22Rv1 (cell line): ENCODE measurements around the gene RNF182.
A peak's percentile ranks its signal among the peaks of the same experiment; 100 is the strongest.

Experiments
- H3K27ac ChIP-seq: fragments of 450-650 bp; 2 replicates; pipeline ENCODE4 v1.5.1; 2017
- CTCF ChIP-seq: fragments of 450-650 bp; IDR thresholded peaks from 2 replicates; pipeline ENCODE4 v1.5.1; 2017; ENCODE audit warnings: mild to moderate bottlenecking
- ZFX ChIP-seq: fragments of 450-650 bp; IDR thresholded peaks from 2 replicates; pipeline ENCODE4 v1.6.1; 2017; ENCODE audit warnings: antibody characterized with exemption, borderline replicate concordance

RNF182 gene

GRCh38 chr6:13886949-13887348 is 37.8 kb upstream of the RNF182 start:
- TF ChIP-seq CTCF, result no peak
- no peak for TF ChIP-seq ZFX
- H3K27ac ChIP-seq, result no peak overlapping the region

- H3K27ac ChIP-seq, result no peak overlapping the region
- TF ChIP-seq ZFX (no peak), CTCF (no peak)
Observed at GRCh38 chr6:13892017-13892645, 32.6 kb upstream of the RNF182 start.

GRCh38 chr6:13902922-13903321 is 21.8 kb upstream of the RNF182 start:
- TF ChIP-seq ZFX, result no peak
- TF ChIP-seq CTCF, result no peak
- H3K27ac ChIP-seq, result no peak overlapping the region

- no peak overlapping the region for H3K27ac ChIP-seq
- TF ChIP-seq CTCF (no peak), ZFX (no peak)
Observed at GRCh38 chr6:13903364-13903763, 21.4 kb upstream of the RNF182 start.

- H3K27ac ChIP-seq, result no peak overlapping the region
Observed at GRCh38 chr6:13907001-13907350, 17.8 kb upstream of the RNF182 start.

GRCh38 chr6:13907614-13908215 is 17.0 kb upstream of the RNF182 start:
- H3K27ac ChIP-seq, result no peak overlapping the region
- TF ChIP-seq CTCF, result no peak

More at GRCh38 chr6:13907001-13907350, 17.8 kb upstream of the RNF182 start:
- no peak for TF ChIP-seq CTCF
- no peak for TF ChIP-seq ZFX

GRCh38 chr6:13908955-13909381 is 15.8 kb upstream of the RNF182 start:
- H3K27ac ChIP-seq, result no peak overlapping the region
- TF ChIP-seq CTCF (peak; percentile 86), ZFX (no peak)
